Lower leg skin (tissue), 3 donors: ENCODE results near the gene KIF18A.

ENCODE experiments used
- CTCF ChIP-seq, 3 donors: fragments of 450-650 bp; IDR thresholded peaks; one replicate each; pipeline ENCODE4 v1.5.1; 2016; ENCODE audit warnings: antibody characterized with exemption in 3 of 3, mild to moderate bottlenecking in 3 of 3, moderate library complexity in 2 of 3
- POLR2A ChIP-seq, 2 donors: fragments of 450-650 bp; IDR thresholded peaks; one replicate each; pipeline ENCODE4 v1.6.1; 2016 to 2017; ENCODE audit warnings: antibody characterized with exemption in 2 of 2, mild to moderate bottlenecking in 1 of 2, moderate library complexity in 1 of 2

- no peak for TF ChIP-seq CTCF (IDR thresholded peaks at IDR 0.05)
- no peak for TF ChIP-seq POLR2A (IDR thresholded peaks at IDR 0.05)
These were observed 45.6 kb upstream of the KIF18A start for GRCh38 chr11:28153586-28153985.
